Fibroblast of mammary gland (primary cell): Measurements from ENCODE around the gene UVSSA.

Experiments used
- DNase-seq: peaks from one replicate; pipeline ENCODE4 v3.0.0-alpha.2; 2010; ENCODE audit warnings: low read depth
- H3K4me3 ChIP-seq: 2 replicates; pipeline ENCODE4 v1.5.1; 2011; ENCODE audit warnings: low read depth, mild to moderate bottlenecking, low read length, moderate library complexity; ENCODE audit not compliant: control insufficient read depth
- TF ChIP-seq, protein P1 (sequence below): conservative IDR thresholded peaks from 2 replicates; pipeline ENCODE4 v1.5.1; 2011; ENCODE audit warnings: low read depth, low read length, inconsistent platforms; ENCODE audit not compliant: control insufficient read depth, insufficient read depth

Gene UVSSA

DNA sequence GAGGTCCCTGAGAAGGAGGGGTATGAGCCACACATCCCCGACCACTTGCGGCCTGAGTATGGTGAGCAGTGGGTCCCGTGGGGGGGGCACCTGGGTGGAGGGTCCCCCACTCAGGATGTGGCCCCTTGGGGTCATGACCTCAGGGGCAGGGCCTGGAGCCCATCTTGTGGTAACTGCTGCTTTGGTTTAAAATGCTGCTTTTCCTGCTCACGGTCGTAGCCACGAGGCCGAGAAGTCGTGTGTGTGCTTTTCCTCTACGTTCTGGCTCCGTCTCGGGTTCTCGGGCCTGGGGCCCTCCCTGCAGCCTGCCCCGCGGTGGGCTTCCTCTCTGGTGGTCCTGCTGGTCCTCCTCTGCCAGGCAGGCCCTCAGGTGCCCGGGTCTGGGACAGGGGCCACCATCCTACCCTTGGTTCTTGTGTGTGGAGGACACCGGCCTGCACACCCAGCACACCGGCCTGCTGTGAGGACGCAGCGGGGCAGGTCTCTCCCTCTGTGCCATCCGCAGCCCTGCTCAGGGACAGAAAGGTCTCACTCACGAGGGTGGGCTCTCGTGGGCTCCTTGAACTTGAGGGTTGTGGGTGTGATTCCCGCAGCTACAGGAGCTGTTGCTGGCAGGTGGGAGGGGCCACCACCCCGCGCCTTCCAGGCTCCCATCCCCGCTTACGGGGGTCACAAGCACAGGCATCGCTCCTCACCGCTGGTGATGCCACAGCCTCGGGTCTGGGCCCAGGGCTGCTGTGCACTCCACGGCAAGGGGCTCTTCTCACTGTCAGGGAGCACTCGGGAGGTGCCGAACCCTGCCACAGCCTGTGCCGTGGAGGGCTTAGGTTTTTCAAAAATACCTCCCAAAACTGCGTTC lies 19.6 kb downstream of the UVSSA start:
- DNase-seq, result no peak
- TF ChIP-seq, protein P1, sequence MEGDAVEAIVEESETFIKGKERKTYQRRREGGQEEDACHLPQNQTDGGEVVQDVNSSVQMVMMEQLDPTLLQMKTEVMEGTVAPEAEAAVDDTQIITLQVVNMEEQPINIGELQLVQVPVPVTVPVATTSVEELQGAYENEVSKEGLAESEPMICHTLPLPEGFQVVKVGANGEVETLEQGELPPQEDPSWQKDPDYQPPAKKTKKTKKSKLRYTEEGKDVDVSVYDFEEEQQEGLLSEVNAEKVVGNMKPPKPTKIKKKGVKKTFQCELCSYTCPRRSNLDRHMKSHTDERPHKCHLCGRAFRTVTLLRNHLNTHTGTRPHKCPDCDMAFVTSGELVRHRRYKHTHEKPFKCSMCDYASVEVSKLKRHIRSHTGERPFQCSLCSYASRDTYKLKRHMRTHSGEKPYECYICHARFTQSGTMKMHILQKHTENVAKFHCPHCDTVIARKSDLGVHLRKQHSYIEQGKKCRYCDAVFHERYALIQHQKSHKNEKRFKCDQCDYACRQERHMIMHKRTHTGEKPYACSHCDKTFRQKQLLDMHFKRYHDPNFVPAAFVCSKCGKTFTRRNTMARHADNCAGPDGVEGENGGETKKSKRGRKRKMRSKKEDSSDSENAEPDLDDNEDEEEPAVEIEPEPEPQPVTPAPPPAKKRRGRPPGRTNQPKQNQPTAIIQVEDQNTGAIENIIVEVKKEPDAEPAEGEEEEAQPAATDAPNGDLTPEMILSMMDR, result no peak
- no peak overlapping the region for H3K4me3 ChIP-seq

DNA sequence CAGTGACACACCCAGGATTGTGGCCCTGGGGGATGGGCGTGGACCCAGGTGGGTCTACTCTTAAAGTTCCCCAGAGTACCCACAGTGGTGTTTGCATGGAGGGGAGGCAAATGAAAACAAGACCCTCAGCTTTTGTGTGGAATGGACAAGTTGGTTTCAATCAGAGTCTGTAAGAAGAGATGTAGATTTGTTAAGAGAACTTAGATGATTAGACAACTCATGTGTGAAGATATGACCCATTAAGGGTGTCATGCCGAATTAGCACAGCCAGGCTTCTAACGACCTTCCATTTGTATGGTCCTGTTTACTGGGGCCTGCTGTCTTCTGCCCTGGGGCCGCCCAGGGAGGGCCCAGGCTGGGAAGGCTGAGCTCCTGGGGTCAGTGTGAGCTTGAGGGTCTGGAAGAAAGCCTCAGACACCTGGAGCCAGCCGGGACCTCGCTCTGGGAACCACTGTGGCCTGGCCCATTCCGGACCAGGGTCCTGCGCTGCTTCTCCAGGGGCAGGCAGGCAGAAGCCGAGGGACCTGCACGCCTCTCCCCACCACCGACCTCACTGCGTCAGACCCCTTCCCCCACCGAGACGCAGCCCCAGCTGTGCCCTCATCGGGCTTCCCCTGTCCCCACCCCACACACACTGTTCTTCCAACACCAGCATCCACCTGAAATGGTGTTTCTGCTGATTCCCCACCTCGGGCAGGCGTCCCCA lies 20.4 kb downstream of the UVSSA start:
- H3K4me3 ChIP-seq, result no peak overlapping the region
- no peak for DNase-seq
- TF ChIP-seq, protein P1, result no peak

DNA sequence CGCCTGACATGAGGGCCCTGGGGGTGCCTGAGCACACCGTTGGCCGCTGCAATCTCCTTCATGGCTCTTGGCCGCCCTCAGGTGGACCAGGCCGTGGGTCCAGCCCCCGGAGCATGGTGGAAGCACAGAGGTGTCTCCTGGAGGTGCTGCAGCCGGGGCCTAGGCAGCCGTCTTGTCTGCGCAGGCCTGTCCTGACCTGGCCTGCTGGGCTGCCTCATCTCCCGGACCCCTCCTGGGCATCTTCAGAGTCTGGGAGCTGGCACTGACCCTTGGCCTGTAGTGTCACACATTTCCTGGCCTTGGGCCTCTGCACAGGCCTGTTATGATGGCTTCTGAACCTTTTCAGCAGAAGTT lies 20.9 kb downstream of the UVSSA start:
- TF ChIP-seq, protein P1, result no peak
- DNase-seq, result no peak
- H3K4me3 ChIP-seq, result no peak overlapping the region

DNA sequence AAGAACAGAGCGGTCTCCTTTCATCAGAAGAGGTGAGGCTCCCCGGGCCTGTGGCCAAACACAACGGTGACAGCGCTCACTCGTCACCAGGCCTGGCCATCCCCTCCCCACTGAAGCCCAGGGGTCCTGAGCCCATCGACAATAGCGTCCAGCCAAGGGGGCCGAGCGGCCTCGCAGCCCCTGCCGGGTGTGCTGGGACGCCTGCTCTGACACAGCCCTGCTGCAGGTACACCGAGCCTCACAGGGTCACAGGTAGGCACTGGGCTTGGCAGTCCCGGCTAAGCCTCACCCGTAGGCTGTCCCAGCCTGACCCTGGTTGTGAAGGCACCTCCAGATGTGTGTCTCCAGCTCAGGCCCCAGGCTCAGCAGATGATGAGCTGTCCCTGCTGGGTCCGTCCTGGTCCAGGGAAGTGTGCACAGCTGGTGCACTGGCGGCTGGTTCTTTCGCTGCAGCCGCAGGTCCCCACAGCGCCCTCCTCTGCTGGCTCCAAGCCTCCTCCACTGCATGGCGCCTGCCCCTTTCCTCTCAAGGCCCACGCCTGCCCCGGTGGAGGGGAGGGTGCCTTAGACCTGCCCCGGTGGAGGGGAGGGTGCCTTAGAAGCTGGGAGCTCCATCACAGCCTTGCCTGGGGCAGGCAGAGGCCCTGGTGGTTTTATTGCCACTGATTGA lies 21.5 kb downstream of the UVSSA start:
- H3K4me3 ChIP-seq, result no peak overlapping the region
- TF ChIP-seq, protein P1, result no peak
- no peak for DNase-seq

DNA sequence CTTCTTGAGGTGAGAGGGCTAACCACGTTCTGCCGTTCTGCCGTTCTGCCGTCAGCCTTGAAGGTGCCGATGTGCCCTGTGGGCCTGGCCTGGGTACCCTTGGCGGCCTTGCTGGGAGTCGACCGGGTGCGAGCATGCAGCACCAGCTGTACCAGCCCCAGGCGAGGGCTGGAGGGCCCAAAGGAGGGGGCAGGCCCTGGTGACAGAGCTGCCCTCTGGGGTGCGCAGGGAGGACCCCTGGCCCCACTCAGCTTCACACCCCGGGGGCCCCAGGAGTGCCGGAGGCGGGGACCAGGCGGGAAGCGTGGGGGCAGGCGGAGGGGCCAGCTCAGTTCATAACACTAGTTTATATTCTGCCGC lies 22.1 kb downstream of the UVSSA start:
- DNase-seq, result no peak
- TF ChIP-seq, protein P1, result no peak
- H3K4me3 ChIP-seq, result no peak overlapping the region

DNA sequence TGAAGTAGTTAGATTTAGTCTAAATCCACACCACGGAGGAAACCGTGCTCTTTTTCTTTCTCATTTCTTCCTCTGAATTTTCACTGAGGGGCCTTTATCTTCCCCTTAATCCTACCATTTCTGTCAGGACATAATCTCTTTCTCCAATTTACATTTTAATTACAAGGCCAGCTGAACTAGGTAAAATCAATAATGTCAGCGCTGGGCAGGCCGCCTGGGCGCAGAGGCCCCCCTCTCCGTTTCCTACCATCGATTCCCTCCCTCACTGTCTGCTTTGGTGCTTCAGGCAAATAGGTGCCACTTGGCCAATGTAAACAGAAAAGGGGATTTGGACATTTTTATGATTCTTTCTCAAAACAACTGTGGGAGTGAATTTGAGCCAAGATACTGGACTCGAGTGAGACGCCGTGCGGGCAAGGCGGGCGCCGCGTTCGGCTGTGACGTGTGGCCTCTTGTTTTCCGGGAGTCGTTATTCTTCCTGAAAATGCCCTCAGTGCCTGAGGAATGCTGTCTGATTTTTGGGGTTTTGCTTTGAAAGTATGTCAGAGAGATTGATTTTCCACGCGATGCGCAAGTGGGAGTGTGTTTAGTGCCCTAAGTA lies 22.6 kb downstream of the UVSSA start:
- TF ChIP-seq, protein P1, result no peak

More for the DNA sequence above, 22.6 kb downstream of the UVSSA start:
- H3K4me3 ChIP-seq, result no peak overlapping the region
- DNase-seq, result no peak
